ENCODE results near the gene DEUP1.

GRCh38 chr11:93394488-93394887, 63.9 kb downstream of the DEUP1 start:
- TF ChIP-seq ATF2 (CRISPR knock-in tag; IDR thresholded peaks at IDR 0.05; ENCODE audit: borderline replicate concordance, low read depth) (no peak), CTCF (IDR thresholded peaks at IDR 0.05) (no peak), NR3C1 (CRISPR knock-in tag; conservative IDR thresholded peaks at IDR 0.05; ENCODE audit: low read depth) (no peak), NR1H2 (CRISPR knock-in tag; IDR thresholded peaks at IDR 0.05) (no peak)
